D721Med (cell line): ENCODE measurements around the gene MMP24OS.

Source experiments
- DNase-seq: peaks from one replicate; pipeline ENCODE4 v3.0.0; 2011; ENCODE audit warnings: low spot score; ENCODE audit not compliant: insufficient read length
- FAIRE-seq: peaks from 2 replicates; lab custom pipeline; 2011; peaks lifted over from hg19 to GRCh38; lab: Jason Lieb, UNC
- CTCF ChIP-seq: IDR thresholded peaks from 2 replicates; pipeline ENCODE4 v1.5.1; 2012; ENCODE audit warnings: mild to moderate bottlenecking, control low read depth; ENCODE audit not compliant: insufficient read depth; ENCODE audit errors: missing control alignments

MMP24OS gene

DNA sequence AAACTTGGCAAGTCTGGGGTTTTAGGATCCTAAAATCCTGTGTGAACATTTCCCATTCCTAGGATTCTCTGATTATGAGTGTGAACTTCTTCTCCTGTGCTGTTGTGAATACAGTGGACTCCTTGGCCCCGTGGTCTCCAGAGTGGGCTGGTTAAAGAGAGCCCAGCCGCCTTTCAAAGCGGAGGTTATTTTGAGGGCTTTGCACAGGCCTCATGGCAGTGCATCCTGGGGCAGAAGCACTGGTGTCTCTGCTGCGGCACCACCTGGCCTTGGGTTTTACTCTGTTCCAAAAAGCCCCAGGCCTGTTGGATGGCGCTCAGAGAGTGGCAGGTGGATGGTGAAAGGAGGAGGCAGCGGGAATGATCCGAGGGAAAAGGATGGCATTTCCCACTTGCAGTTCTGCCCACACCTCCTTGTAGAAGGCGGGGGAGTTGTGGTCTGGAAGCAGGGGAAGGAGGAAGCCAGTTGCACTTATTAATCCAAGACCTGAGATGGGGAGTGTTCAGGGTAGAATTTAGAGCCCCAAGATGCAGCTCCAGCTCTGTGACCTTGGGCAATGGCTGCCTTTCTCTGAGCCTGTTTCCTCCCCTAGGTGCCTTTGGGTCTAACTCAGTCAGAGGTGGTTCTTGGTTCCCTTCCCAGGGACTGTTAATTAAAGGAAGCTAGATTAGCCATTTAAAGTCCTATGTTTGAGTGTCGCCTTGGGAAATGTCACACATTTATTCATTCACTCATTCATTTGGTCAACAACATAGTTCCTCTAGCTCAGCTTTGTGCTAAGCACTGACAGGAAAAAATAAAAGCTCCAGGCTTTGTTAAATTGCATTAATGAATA is 29.1 kb downstream of the MMP24OS start:
- no peak for TF ChIP-seq CTCF
- DNase-seq (no peak), FAIRE-seq (no peak)

DNA sequence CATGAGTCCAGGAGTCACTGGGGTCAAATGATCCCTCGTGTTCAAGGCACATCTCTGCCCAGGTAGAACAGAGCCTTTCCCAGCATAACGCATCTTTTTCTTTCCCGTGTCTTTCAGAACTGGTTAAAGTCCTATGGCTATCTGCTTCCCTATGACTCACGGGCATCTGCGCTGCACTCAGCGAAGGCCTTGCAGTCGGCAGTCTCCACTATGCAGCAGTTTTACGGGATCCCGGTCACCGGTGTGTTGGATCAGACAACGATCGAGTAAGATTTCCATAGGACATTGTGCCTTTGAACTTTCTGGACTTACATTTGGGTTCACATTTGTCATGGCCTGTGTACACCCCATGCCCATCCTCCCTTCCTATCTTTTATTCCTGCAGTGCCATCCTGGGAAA is 31.2 kb downstream of the MMP24OS start:
- FAIRE-seq = no peak
- TF ChIP-seq CTCF = no peak

DNA sequence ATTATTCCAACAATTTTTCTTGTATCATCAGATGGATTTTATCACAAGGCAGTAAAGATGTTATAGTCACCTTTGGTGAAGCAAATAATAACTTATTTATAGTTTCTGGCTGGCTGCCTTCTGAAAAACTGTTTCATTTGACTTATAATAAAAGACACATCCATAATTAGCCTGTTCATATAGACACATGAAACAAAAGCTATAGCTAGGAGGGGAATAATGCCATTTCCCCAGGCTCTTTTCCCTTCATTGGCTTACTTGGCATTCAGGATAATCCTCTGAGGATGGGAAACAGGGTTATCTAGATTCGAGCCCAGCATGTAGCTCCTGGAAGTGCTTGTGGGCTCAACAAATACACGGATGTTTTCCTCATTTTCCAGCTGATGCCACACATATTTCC is 33.9 kb downstream of the MMP24OS start:
- DNase-seq (no peak), FAIRE-seq (no peak)
- no peak for TF ChIP-seq CTCF

More for the DNA sequence above, 31.2 kb downstream of the MMP24OS start:
- DNase-seq = no peak

- DNase-seq = no peak
- TF ChIP-seq CTCF = no peak
- no peak for FAIRE-seq
Measured at GRCh38 chr20:35243317-35243716, 34.6 kb downstream of the MMP24OS start.

DNA sequence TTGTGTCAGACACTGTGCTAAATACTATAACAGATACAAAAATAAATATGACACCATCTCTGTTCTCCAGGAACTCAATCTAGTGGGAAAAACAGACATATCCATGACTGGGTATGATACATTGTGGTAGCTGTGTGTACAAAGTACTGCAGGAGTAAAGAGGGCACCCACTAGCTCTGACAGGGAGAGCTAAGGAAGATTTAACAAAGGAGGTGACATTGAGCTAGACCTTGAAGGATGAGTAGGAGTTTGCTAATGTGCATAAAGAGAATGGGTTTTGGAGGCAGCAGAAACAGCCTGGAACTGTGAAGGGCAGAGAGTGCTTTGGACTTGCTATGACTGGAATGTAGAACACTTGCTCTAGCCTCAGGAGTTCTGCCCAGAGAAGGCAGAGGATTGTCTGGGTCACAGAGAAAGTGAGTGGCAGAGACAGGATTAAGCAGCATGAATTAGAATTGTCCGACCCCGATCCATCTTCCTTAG is 37.1 kb downstream of the MMP24OS start:
- DNase-seq = no peak
- no peak for TF ChIP-seq CTCF
- FAIRE-seq = no peak

DNA sequence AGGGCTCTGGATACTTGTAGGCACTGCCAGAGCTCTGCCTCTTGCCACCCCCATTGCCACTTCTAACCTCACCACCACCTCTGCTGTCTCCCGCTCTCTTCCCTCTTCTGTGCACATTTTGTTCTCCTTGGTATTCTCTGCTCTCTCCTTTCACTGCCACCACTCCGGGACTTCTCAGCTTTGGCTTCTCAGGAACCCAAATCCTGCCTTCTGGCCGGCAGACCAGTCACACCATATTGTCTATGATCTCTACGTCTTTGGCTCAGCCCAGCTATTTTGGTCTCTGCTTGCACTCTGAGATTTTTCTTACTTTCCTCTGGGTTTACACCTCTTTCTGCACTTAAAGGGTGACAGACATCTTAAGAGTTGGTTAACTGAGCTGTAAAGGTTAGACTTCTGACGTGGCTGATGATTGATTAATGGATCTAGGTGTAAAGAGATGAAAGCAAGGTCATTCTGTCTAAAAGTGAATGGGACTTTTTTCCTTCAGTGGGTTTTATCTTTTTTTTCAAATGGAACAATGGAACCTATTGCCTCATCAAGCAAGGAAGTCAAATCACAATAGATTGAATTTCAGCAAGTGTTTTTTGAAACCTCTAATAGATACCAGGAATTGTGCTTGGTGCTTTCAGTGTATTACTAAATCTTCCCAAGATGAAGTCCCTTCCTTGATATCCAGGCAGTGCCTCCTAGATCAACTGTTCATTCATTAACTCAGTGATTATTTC is 37.7 kb downstream of the MMP24OS start:
- no peak for DNase-seq
- no peak for FAIRE-seq
- no peak for TF ChIP-seq CTCF
